ENCODE measurements around the gene DOK7. TPM values are rescaled to one million over a fixed set of nuclear protein-coding genes. Genes with fewer than 3 reads are reported as not detected.

The DOK7 gene
- 16.1 and 17.6 TPM in 2 replicates for total RNA-seq (2014; rRNA removed; shearing (Covaris generic))

GRCh38 chr4:3462790-3463415, at the start of gene DOK7:
Gene DOK7 (plus strand): TSS chr4:3463306. CDS start chr4:3463376, 70 bp downstream.
- DNase-seq (ENCODE audit: low spot score): no peak

- no peak for DNase-seq (ENCODE audit: low spot score)
Observed at GRCh38 chr4:3413675-3414420, 49.3 kb upstream of the DOK7 start.

GRCh38 chr4:3414421-3415279, 48.5 kb upstream of the DOK7 start:
- DNase-seq (ENCODE audit: low spot score): no peak

- no peak for DNase-seq (ENCODE audit: low spot score)
Observed at GRCh38 chr4:3415471-3416141, 47.5 kb upstream of the DOK7 start.

GRCh38 chr4:3416270-3416669, 46.8 kb upstream of the DOK7 start:
- no peak for DNase-seq (ENCODE audit: low spot score)

GRCh38 chr4:3416821-3417221, 46.3 kb upstream of the DOK7 start:
- DNase-seq (ENCODE audit: low spot score): no peak

GRCh38 chr4:3417448-3417847, 45.7 kb upstream of the DOK7 start:
- DNase-seq (ENCODE audit: low spot score): no peak

- peak; percentile 16 for DNase-seq (ENCODE audit: low spot score)
Observed at GRCh38 chr4:3418029-3418762, 44.9 kb upstream of the DOK7 start.

GRCh38 chr4:3419836-3420605, 43.1 kb upstream of the DOK7 start:
- DNase-seq (ENCODE audit: low spot score): no peak

- no peak for DNase-seq (ENCODE audit: low spot score)
Observed at GRCh38 chr4:3420606-3420955, 42.5 kb upstream of the DOK7 start.

- DNase-seq (ENCODE audit: low spot score): no peak
Observed at GRCh38 chr4:3420956-3421355, 42.1 kb upstream of the DOK7 start.

- DNase-seq (ENCODE audit: low spot score): no peak
Observed at GRCh38 chr4:3421470-3421869, 41.6 kb upstream of the DOK7 start.

- no peak for DNase-seq (ENCODE audit: low spot score)
Observed at GRCh38 chr4:3422241-3422801, 40.8 kb upstream of the DOK7 start.

- DNase-seq (ENCODE audit: low spot score): no peak
Observed at GRCh38 chr4:3422808-3423297, 40.3 kb upstream of the DOK7 start.

- no peak for DNase-seq (ENCODE audit: low spot score)
Observed at GRCh38 chr4:3423406-3423805, 39.7 kb upstream of the DOK7 start.

GRCh38 chr4:3423952-3424351, 39.2 kb upstream of the DOK7 start:
- DNase-seq (ENCODE audit: low spot score): no peak

GRCh38 chr4:3424522-3425095, 38.5 kb upstream of the DOK7 start:
- DNase-seq (ENCODE audit: low spot score): no peak

- no peak for DNase-seq (ENCODE audit: low spot score)
Observed at GRCh38 chr4:3426465-3427133, 36.5 kb upstream of the DOK7 start.

- no peak for DNase-seq (ENCODE audit: low spot score)
Observed at GRCh38 chr4:3427134-3427476, 36.0 kb upstream of the DOK7 start.
